ENCODE data around the gene PPP2R1B. TPM values are rescaled to one million over a fixed set of nuclear protein-coding genes. Genes with fewer than 3 reads are reported as not detected.

PPP2R1B gene
- total and polyA plus RNA-seq, 2 donors (not counting 3 experiments of a cell fraction or from before 2014, with no cell fraction given), result 18.0 to 50.8 TPM

DNA sequence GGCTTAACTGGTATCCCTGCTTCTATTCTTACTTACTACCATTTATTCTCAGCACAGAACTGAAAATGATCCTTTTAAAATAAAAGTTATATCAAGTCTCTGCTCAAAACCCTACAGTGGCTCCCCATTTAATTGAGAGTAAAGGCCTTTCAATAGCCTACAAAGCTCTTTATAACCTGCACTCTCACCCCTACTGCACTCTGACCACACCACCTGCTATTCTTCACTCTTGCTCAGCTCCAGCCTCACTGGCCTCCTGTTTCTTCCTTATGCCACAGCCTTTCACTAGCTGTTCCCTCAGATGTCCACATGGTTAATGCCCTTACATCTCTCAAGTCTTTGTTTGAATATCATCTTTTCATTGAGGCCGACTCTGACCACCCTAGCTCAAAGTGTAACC lies 40.9 kb upstream of the PPP2R1B start:
- ChIA-PET POLR2A (no interaction called here), CTCF (interaction anchor here (0.8 to 1.6 kb wide), 4 partner anchors 14 to 203 kb away, joined by 3 to 5 read pairs (median 4); no protein-coding TSS in a partner anchor)
- no peaks in the 10 kb centered on the region for H4K20me1 ChIP-seq (replicated peaks; ENCODE audit: control insufficient read depth, extremely low read depth, insufficient read depth, low read length)
- no peak overlapping the region for H2AFZ ChIP-seq (ENCODE audit: low read depth, low read length)
- no peak overlapping the region for H3K4me2 ChIP-seq (ENCODE audit: insufficient read depth, low read length)
- no TSS peak for BruUV-seq (replicated peaks)
- H3K9me3 ChIP-seq (replicated peaks; ENCODE audit: control insufficient read depth, insufficient read depth, low read length), result no peaks in the 10 kb centered on the region
- TF ChIP-seq EZH2 (IDR thresholded peaks at IDR 0.05; ENCODE audit: borderline replicate concordance, low read depth, low read length, severe bottlenecking) (no peak), JUN (IDR thresholded peaks at IDR 0.05; ENCODE audit: borderline replicate concordance, insufficient read depth, insufficient read length, low read depth) (no peak)
- H3K4me1 ChIP-seq (ENCODE audit: control insufficient read depth, extremely low read depth, insufficient read depth, low read length), result no peaks in the 10 kb centered on the region
- no peaks in the 10 kb centered on the region for H3K9me1 ChIP-seq (replicated peaks; ENCODE audit: control insufficient read depth, extremely low read depth, insufficient read depth, low read length)
- dilution Hi-C loops (cut with MboI; ENCODE audit: extremely low pct_ligation_motif_present, low sequenced_read_pairs), result no loop called here
- H3K9ac ChIP-seq (replicated peaks; ENCODE audit: extremely low read depth, insufficient read depth, low read length), result no peak overlapping the region
- no peak for FAIRE-seq
- peaks cover 7 to 13% of the 10 kb centered on the region in 2 experiments for H3K36me3 ChIP-seq (ENCODE audit: control insufficient read depth in 2 of 2, extremely low read depth in 1 of 2, insufficient read depth in 2 of 2, low read length in 2 of 2)
- no peaks in the 10 kb centered on the region for H3K79me2 ChIP-seq (ENCODE audit: control insufficient read depth, insufficient read depth, low read length)
- H3K4me3 ChIP-seq (replicated peaks in 1 of 3; ENCODE audit: insufficient read depth in 1 of 3, low read depth in 1 of 3, low read length in 3 of 3), result no peak overlapping the region
- H3K27ac ChIP-seq (ENCODE audit: insufficient read depth, low read depth, low read length), result no peak overlapping the region
- no peak for DNase-seq (ENCODE audit: low read depth, low spot score)
- intact Hi-C loops (cut with micrococcal nuclease), result no loop called here
- no peaks in the 10 kb centered on the region for H3K27me3 ChIP-seq (ENCODE audit: control insufficient read depth in 2 of 2, insufficient read depth in 2 of 2, low read length in 2 of 2)

DNA sequence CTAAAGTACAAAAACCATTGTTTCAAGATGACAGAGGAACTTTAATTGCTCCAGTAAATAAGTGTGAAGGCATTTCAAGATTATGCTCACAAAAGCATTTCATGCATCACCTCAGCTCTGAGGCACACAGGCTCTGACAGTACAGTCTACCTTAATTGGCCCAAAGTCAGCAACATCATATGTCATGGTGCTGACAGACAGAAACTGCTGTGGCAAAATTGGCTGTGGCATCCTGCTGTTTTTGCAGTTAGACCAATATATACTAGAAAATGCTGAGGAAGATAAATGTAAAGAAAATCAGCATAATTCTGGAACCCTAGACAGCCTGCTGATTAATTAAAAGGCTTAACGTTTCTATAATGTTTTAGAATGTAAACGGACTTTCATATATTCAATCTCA lies 34.9 kb upstream of the PPP2R1B start:
- Histone ChIP-seq H3K4me3 (replicated peaks in 1 of 3; ENCODE audit: insufficient read depth in 1 of 3, low read depth in 1 of 3, low read length in 3 of 3) (no peak overlapping the region), H4K20me1 (replicated peaks; ENCODE audit: control insufficient read depth, extremely low read depth, insufficient read depth, low read length) (no peaks in the 10 kb centered on the region), H3K4me1 (ENCODE audit: control insufficient read depth, extremely low read depth, insufficient read depth, low read length) (no peaks in the 10 kb centered on the region), H3K9me3 (replicated peaks; ENCODE audit: control insufficient read depth, insufficient read depth, low read length) (no peaks in the 10 kb centered on the region), H3K4me2 (ENCODE audit: insufficient read depth, low read length) (no peak overlapping the region), H2AFZ (ENCODE audit: low read depth, low read length) (no peak overlapping the region), H3K79me2 (ENCODE audit: control insufficient read depth, insufficient read depth, low read length) (no peaks in the 10 kb centered on the region), H3K9me1 (replicated peaks; ENCODE audit: control insufficient read depth, extremely low read depth, insufficient read depth, low read length) (no peaks in the 10 kb centered on the region), H3K36me3 (ENCODE audit: control insufficient read depth in 2 of 2, extremely low read depth in 1 of 2, insufficient read depth in 2 of 2, low read length in 2 of 2) (peaks cover 0 to 5% of the 10 kb centered on the region in 2 experiments), H3K27ac (ENCODE audit: insufficient read depth, low read depth, low read length) (no peak overlapping the region), H3K9ac (replicated peaks; ENCODE audit: extremely low read depth, insufficient read depth, low read length) (no peak overlapping the region), H3K27me3 (ENCODE audit: control insufficient read depth in 2 of 2, insufficient read depth in 2 of 2, low read length in 2 of 2) (no peaks in the 10 kb centered on the region)
- dilution Hi-C loops (cut with MboI; ENCODE audit: extremely low pct_ligation_motif_present, low sequenced_read_pairs) (no loop called here), intact Hi-C loops (cut with micrococcal nuclease) (no loop called here)
- ChIA-PET POLR2A (no interaction called here), CTCF (no interaction called here)
- DNase-seq (ENCODE audit: low read depth, low spot score), result no peak
- no TSS peak for BruUV-seq (replicated peaks)
- TF ChIP-seq EZH2 (IDR thresholded peaks at IDR 0.05; ENCODE audit: borderline replicate concordance, low read depth, low read length, severe bottlenecking) (no peak), FOS (IDR thresholded peaks at IDR 0.05; ENCODE audit: borderline replicate concordance, insufficient read depth, low read length) (no peak), CTCF (IDR thresholded peaks at IDR 0.05; ENCODE audit: extremely low read depth in 1 of 2, insufficient read depth in 1 of 2, low read depth in 1 of 2, low read length in 2 of 2) (no peak), POLR2AphosphoS5 (IDR thresholded peaks at IDR 0.05; ENCODE audit: insufficient read depth, low read depth, low read length) (no peak), GATA2 (IDR thresholded peaks at IDR 0.05; ENCODE audit: insufficient read depth, insufficient read length, low read depth, low read length) (no peak), POLR2A (IDR thresholded peaks at IDR 0.05; ENCODE audit: low read depth, low read length) (no peak), MYC (IDR thresholded peaks at IDR 0.05; ENCODE audit: low read depth, low read length) (no peak), JUN (IDR thresholded peaks at IDR 0.05; ENCODE audit: borderline replicate concordance, insufficient read depth, insufficient read length, low read depth) (no peak)
- TF ChIP-seq, protein P1, sequence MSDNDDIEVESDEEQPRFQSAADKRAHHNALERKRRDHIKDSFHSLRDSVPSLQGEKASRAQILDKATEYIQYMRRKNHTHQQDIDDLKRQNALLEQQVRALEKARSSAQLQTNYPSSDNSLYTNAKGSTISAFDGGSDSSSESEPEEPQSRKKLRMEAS (IDR thresholded peaks at IDR 0.05; ENCODE audit: insufficient read depth, insufficient read length), result no peak
- FAIRE-seq, result no peak
